Effector CD8-positive, alpha-beta T cell (primary cell): ENCODE results near the gene PDXDC1.
"Not testable (repeated sequence)": the region's sequence is repeated elsewhere in the genome, so short reads cannot be mapped to it uniquely, and the experiment has no call there.

Source experiments
- DNase-seq: peaks from one replicate; lab custom pipeline; 2025; lab: John Stamatoyannopoulos, UW
- total RNA-seq, 4 experiments: gene quantifications; one replicate each; lab custom pipeline; 2026; lab: John Stamatoyannopoulos, UW

Gene PDXDC1
- total RNA-seq, result 128 to 167 (median 146) reads per million in 4 experiments

GRCh38 chr16:14974656-14975417 is at the start of gene PDXDC1:
Gene PDXDC1 (plus strand): TSS chr16:14975026. CDS start chr16:14975200, 174 bp downstream.
- peak; percentile 93 for DNase-seq

- DNase-seq, result not testable (repeated sequence)
Observed at GRCh38 chr16:14928064-14928714, 46.6 kb upstream of the PDXDC1 start.

- not testable (repeated sequence) for DNase-seq
Observed at GRCh38 chr16:14929176-14929575, 45.6 kb upstream of the PDXDC1 start.

- not testable (repeated sequence) for DNase-seq
Observed at GRCh38 chr16:14930246-14930645, 44.6 kb upstream of the PDXDC1 start.

GRCh38 chr16:14930971-14931370 is 43.9 kb upstream of the PDXDC1 start:
- DNase-seq, result not testable (repeated sequence)

GRCh38 chr16:14932581-14933375 is 42.0 kb upstream of the PDXDC1 start:
- DNase-seq, result not testable (repeated sequence)

GRCh38 chr16:14937143-14937542 is 37.7 kb upstream of the PDXDC1 start, which contains the start of gene NPIPA1:
Gene NPIPA1 (plus strand): TSS chr16:14937443. CDS start chr16:14937443, 0 bp downstream.
- DNase-seq, result not testable (repeated sequence)

- DNase-seq, result not testable (repeated sequence)
Observed at GRCh38 chr16:14937994-14938393, 36.8 kb upstream of the PDXDC1 start.

- not testable (repeated sequence) for DNase-seq
Observed at GRCh38 chr16:14942686-14943085, 32.1 kb upstream of the PDXDC1 start.

- no peak for DNase-seq
Observed at GRCh38 chr16:14955546-14956231, 19.1 kb upstream of the PDXDC1 start.

- DNase-seq, result no peak
Observed at GRCh38 chr16:14957576-14958322, 17.1 kb upstream of the PDXDC1 start.

GRCh38 chr16:14958323-14958600 is 16.6 kb upstream of the PDXDC1 start:
- no peak for DNase-seq

GRCh38 chr16:14958970-14959369 is 15.9 kb upstream of the PDXDC1 start:
- DNase-seq, result no peak

- no peak for DNase-seq
Observed at GRCh38 chr16:14961405-14962186, 13.2 kb upstream of the PDXDC1 start.

- DNase-seq, result no peak
Observed at GRCh38 chr16:14963281-14964173, 11.3 kb upstream of the PDXDC1 start.

- no peak for DNase-seq
Observed at GRCh38 chr16:14965328-14965727, 9.5 kb upstream of the PDXDC1 start.

- DNase-seq, result not testable (repeated sequence)
Observed at GRCh38 chr16:14969795-14970194, 5.0 kb upstream of the PDXDC1 start.

GRCh38 chr16:14971621-14972228 is 3.1 kb upstream of the PDXDC1 start:
- DNase-seq, result not testable (repeated sequence)
